Measurements from ENCODE around the gene FMN2. TPM values are rescaled to one million over a fixed set of nuclear protein-coding genes. Genes with fewer than 3 reads are reported as not detected.

The FMN2 gene
- total RNA-seq, 1 experiment from 2014 or later, result not detected

GRCh38 chr1:240445369-240445768, 353.7 kb downstream of the FMN2 start:
- ChIA-PET CTCF (no interaction called here), POLR2A (no interaction called here)
- H3K4me1 Mint-ChIP-seq (ENCODE audit: low read depth, unreplicated experiment), result peaks cover 10% of the 10 kb centered on the region
- no peak overlapping the region for H3K4me3 Mint-ChIP-seq (ENCODE audit: unreplicated experiment)
- no peak for TF ChIP-seq CTCF (IDR thresholded peaks at IDR 0.05; ENCODE audit: insufficient read depth in 1 of 2, low read depth in 1 of 2, low read length in 1 of 2, severe bottlenecking in 1 of 2, unreplicated experiment in 1 of 2)
- no peak for DNase-seq
- H3K36me3 Mint-ChIP-seq (ENCODE audit: insufficient read depth, unreplicated experiment), result no peaks in the 10 kb centered on the region
- no peak overlapping the region for H3K27ac Mint-ChIP-seq (ENCODE audit: unreplicated experiment)
- H3K9me3 Mint-ChIP-seq (ENCODE audit: unreplicated experiment), result no peaks in the 10 kb centered on the region
- H3K9me3 ChIP-seq, result no peaks in the 10 kb centered on the region
- intact Hi-C loops (cut with micrococcal nuclease; ENCODE audit: unreplicated experiment), result no loop called here
- H3K4me3 ChIP-seq (ENCODE audit: low read depth, low read length), result no peak overlapping the region
- no peaks in the 10 kb centered on the region for H3K27me3 ChIP-seq (replicated peaks; ENCODE audit: control insufficient read depth, insufficient read depth, low read length)
- H3K36me3 ChIP-seq (ENCODE audit: control insufficient read depth, insufficient read depth, low read length), result no peaks in the 10 kb centered on the region
- no peaks in the 10 kb centered on the region for H3K27me3 Mint-ChIP-seq (ENCODE audit: insufficient read depth, unreplicated experiment)
- H3K4me1 ChIP-seq, result no peaks in the 10 kb centered on the region
- BruUV-seq (replicated peaks), result no TSS peak

GRCh38 chr1:240455228-240455821, 363.6 kb downstream of the FMN2 start:
- Mint-ChIP-seq H3K27me3 (ENCODE audit: insufficient read depth, unreplicated experiment) (no peaks in the 10 kb centered on the region), H3K9me3 (ENCODE audit: unreplicated experiment) (no peaks in the 10 kb centered on the region), H3K36me3 (ENCODE audit: insufficient read depth, unreplicated experiment) (no peaks in the 10 kb centered on the region), H3K27ac (ENCODE audit: unreplicated experiment) (no peak overlapping the region), H3K4me3 (ENCODE audit: unreplicated experiment) (no peak overlapping the region), H3K4me1 (ENCODE audit: low read depth, unreplicated experiment) (no peaks in the 10 kb centered on the region)
- Histone ChIP-seq H3K36me3 (ENCODE audit: control insufficient read depth, insufficient read depth, low read length) (no peaks in the 10 kb centered on the region), H3K9me3 (no peaks in the 10 kb centered on the region), H3K4me3 (ENCODE audit: low read depth, low read length) (no peak overlapping the region), H3K27me3 (replicated peaks; ENCODE audit: control insufficient read depth, insufficient read depth, low read length) (no peaks in the 10 kb centered on the region), H3K4me1 (peaks cover 7% of the 10 kb centered on the region; the same call in 1 of the 2 replicates)
- peak in 1 of 2 experiments; percentile 29 for DNase-seq
- intact Hi-C loops (cut with micrococcal nuclease; ENCODE audit: unreplicated experiment), result loop anchor here (1.0 to 10.0 kb wide), 4 partner anchors 147 to 261 kb away; no protein-coding TSS in a partner anchor
- no TSS peak for BruUV-seq (replicated peaks)
- TF ChIP-seq CTCF (IDR thresholded peaks at IDR 0.05; ENCODE audit: insufficient read depth in 1 of 2, low read depth in 1 of 2, low read length in 1 of 2, severe bottlenecking in 1 of 2, unreplicated experiment in 1 of 2), result peak; percentile 27 to 43
- ChIA-PET POLR2A (no interaction called here), CTCF (interaction anchor here (0.9 to 1.0 kb wide), 2 partner anchors 151 to 153 kb away, joined by 3 to 4 read pairs; no protein-coding TSS in a partner anchor)

GRCh38 chr1:240457203-240457602, 365.5 kb downstream of the FMN2 start:
- no peaks in the 10 kb centered on the region for H3K36me3 ChIP-seq (ENCODE audit: control insufficient read depth, insufficient read depth, low read length)
- H3K36me3 Mint-ChIP-seq (ENCODE audit: insufficient read depth, unreplicated experiment), result no peaks in the 10 kb centered on the region
- CTCF ChIA-PET, result no interaction called here
- no peaks in the 10 kb centered on the region for H3K27me3 Mint-ChIP-seq (ENCODE audit: insufficient read depth, unreplicated experiment)
- no peak overlapping the region for H3K4me3 ChIP-seq (ENCODE audit: low read depth, low read length)
- no peak for DNase-seq
- H3K27ac Mint-ChIP-seq (ENCODE audit: unreplicated experiment), result no peak overlapping the region
- intact Hi-C loops (cut with micrococcal nuclease; ENCODE audit: unreplicated experiment), result loop anchor here (10.0 kb wide), 1 partner anchor 262 kb away; no protein-coding TSS in a partner anchor
- peaks cover 7% of the 10 kb centered on the region; the same call in 1 of the 2 replicates for H3K4me1 ChIP-seq
- H3K9me3 ChIP-seq, result no peaks in the 10 kb centered on the region
- H3K4me1 Mint-ChIP-seq (ENCODE audit: low read depth, unreplicated experiment), result no peaks in the 10 kb centered on the region
- H3K4me3 Mint-ChIP-seq (ENCODE audit: unreplicated experiment), result no peak overlapping the region
- no TSS peak for BruUV-seq (replicated peaks)
- no peak for TF ChIP-seq CTCF (IDR thresholded peaks at IDR 0.05; ENCODE audit: insufficient read depth in 1 of 2, low read depth in 1 of 2, low read length in 1 of 2, severe bottlenecking in 1 of 2, unreplicated experiment in 1 of 2)
- no peaks in the 10 kb centered on the region for H3K27me3 ChIP-seq (replicated peaks; ENCODE audit: control insufficient read depth, insufficient read depth, low read length)
- POLR2A ChIA-PET, result no interaction called here
- no peaks in the 10 kb centered on the region for H3K9me3 Mint-ChIP-seq (ENCODE audit: unreplicated experiment)
